OCI-LY1 (cell line): ENCODE data around the gene FCAMR.

Experiments used
- EZH2 ChIP-seq: fragments of 200-600 bp; sonication (generic), shearing (Covaris generic); IDR thresholded peaks from 2 replicates; pipeline ENCODE4 v1.8.0; 2017; ENCODE audit warnings: borderline replicate concordance, mixed run types, mild to moderate bottlenecking, antibody characterized with exemption, low read length, moderate library complexity, mixed read lengths
- TF ChIP-seq, protein P1 (sequence below): fragments of 200-600 bp; sonication (generic), shearing (Covaris generic); IDR thresholded peaks from 2 replicates; pipeline ENCODE4 v1.5.1; 2017; ENCODE audit warnings: mild to moderate bottlenecking, antibody characterized with exemption, low read length, moderate library complexity, mixed read lengths

DNA sequence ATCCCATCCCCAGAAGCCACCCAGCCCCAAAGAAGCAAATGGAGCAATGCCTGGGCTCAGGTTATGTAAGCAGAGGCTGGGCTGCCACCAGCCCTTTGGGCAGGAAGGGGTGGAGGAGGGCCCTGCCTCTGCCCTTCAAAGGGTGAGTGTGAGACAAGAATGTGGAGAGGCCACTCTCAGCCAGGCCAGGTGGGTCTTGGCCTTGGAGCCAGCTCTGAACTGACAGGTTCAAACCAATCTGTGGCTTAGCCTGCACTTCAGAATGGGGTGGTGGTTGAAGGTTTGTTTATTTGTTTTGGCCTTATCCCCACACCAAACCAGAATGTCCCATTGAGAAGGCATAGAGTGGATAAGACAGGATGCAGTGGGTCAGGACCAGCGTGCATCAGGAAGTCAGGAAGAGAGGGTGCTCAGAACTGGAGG lies 32.5 kb upstream of the FCAMR start:
- TF ChIP-seq, protein P1, sequence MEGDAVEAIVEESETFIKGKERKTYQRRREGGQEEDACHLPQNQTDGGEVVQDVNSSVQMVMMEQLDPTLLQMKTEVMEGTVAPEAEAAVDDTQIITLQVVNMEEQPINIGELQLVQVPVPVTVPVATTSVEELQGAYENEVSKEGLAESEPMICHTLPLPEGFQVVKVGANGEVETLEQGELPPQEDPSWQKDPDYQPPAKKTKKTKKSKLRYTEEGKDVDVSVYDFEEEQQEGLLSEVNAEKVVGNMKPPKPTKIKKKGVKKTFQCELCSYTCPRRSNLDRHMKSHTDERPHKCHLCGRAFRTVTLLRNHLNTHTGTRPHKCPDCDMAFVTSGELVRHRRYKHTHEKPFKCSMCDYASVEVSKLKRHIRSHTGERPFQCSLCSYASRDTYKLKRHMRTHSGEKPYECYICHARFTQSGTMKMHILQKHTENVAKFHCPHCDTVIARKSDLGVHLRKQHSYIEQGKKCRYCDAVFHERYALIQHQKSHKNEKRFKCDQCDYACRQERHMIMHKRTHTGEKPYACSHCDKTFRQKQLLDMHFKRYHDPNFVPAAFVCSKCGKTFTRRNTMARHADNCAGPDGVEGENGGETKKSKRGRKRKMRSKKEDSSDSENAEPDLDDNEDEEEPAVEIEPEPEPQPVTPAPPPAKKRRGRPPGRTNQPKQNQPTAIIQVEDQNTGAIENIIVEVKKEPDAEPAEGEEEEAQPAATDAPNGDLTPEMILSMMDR, result no peak
- TF ChIP-seq EZH2, result no peak
